Measurements from ENCODE around the gene CTU2. TPM values are rescaled to one million over a fixed set of nuclear protein-coding genes. Genes with fewer than 3 reads are reported as not detected.

Gene CTU2
- total and polyA plus RNA-seq, 9 of the 15 experiments (the other 6 are each of a cell fraction or from before 2014, with no cell fraction given): 1.3 to 105 (median 23.2) TPM

DNA sequence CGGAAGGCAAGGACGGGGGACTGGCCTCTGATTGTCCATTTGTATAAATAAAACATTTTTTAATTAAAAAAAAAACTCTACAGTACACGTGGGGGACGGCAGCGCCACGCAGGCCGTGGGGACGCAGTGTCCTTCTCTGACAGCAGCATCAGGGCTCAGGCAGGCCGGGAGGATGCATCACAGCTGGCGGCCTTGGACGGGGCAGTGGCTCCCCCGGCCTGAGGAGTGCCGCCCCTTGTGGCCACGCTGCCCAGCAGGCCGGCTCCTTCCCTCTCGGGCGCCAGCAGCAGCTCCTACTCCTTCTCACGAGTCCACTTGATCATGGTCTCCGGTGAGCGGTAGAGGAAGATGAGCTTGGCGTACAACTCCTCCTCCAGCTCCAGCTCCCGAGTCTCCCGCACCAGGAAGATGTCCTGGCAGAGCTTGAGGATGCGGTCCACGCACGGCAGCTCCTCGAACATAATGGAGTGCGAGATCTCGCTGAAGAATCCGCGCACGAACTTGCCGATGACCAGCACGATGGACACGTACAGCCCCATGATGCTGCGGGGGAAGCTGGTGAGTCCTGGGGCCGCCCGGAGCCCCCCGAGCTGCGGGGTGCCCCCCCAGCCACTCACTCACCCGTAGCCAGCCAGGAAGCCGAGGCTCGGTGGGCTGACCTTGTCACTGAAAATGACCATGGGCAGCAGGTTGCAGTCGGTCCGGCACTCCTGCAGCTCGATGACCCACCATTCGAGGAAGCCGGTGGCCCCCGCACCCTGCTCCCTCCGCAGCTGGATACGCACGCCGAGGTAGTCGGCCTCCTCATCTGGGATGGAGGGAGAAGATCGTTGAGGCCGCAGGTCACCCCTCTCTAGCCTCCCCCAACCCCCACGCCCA is 9.2 kb downstream of the CTU2 start (continued):
- TF ChIP-seq ZBTB40 (IDR thresholded peaks at IDR 0.05) (peak; percentile 33; the same call in 1 of the 2 replicates), ZBTB40 (CRISPR knock-in tag; IDR thresholded peaks at IDR 0.05) (no peak), EZH2 (IDR thresholded peaks at IDR 0.05; ENCODE audit: borderline replicate concordance, low read depth, low read length) (no peak), ELK3 (CRISPR knock-in tag; IDR thresholded peaks at IDR 0.05) (no peak), NUFIP1 (IDR thresholded peaks at IDR 0.05; ENCODE audit: partially characterized antibody) (no peak), AFF4 (CRISPR knock-in tag; IDR thresholded peaks at IDR 0.05) (no peak), ZNF324 (CRISPR knock-in tag; IDR thresholded peaks at IDR 0.05) (no peak), CHCHD3 (CRISPR knock-in tag; IDR thresholded peaks at IDR 0.05) (no peak), HMGN3 (IDR thresholded peaks at IDR 0.05; ENCODE audit: borderline replicate concordance, extremely low read depth, insufficient read length, low read depth, low read length) (peak; percentile 18), MCM5 (IDR thresholded peaks at IDR 0.05; ENCODE audit: low read depth) (no peak)
- TF ChIP-seq, protein P1, sequence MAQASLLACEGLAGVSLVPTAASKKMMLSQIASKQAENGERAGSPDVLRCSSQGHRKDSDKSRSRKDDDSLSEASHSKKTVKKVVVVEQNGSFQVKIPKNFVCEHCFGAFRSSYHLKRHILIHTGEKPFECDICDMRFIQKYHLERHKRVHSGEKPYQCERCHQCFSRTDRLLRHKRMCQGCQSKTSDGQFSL (CRISPR knock-in tag; IDR thresholded peaks at IDR 0.05): no peak
- TF ChIP-seq, protein P1 (tag; IDR thresholded peaks at IDR 0.05): no peak
